ENCODE measurements around the gene WFDC5. TPM values are rescaled to one million over a fixed set of nuclear protein-coding genes. Genes with fewer than 3 reads are reported as not detected.
"Not testable (repeated sequence)": the region's sequence is repeated elsewhere in the genome, so short reads cannot be mapped to it uniquely, and the experiment has no call there.

The WFDC5 gene
- total and polyA plus RNA-seq, 3 experiments from 2014 or later, result not detected

DNA sequence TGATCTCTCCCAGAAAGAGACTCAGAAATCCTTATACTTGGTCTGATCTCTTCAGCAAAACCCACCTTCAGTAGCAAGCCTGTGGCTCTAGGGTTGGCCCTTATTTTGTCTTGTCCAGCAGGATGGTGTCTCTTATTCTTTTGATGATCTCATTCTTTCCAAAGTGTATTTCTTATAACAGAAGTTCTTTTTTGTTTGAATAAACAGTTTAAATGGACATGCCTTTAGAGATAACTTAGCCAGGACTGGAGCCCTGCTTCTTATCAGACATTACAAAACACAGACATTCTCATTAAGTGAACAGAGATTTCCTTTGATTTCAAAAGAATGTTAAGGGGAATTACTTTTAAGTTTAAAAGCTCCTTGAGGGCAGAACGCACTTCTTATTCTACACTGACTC lies 45.7 kb downstream of the WFDC5 start:
- Mint-ChIP-seq H3K27ac (peak overlapping the region in 4 of 8 donors; percentile 5 to 75 (median 16)), H3K9me3 (no peaks in the 10 kb centered on the region), H3K27me3 (no peaks in the 10 kb centered on the region), H3K4me3 (peak overlapping the region in 1 of 7 donors; percentile 25), H3K36me3 (peaks cover 3 to 85% (median 18%) of the 10 kb centered on the region in 3 donors), H3K4me1 (peaks cover 73 to 93% (median 87%) of the 10 kb centered on the region in 3 donors)
- no peak for DNase-seq
- ChIA-PET POLR2A (no interaction called here), CTCF (interaction anchor here (1.6 kb wide), 1 partner anchor 26 kb away, joined by 4 read pairs; no protein-coding TSS in a partner anchor)
- Histone ChIP-seq H3K27ac (ENCODE audit: low read depth, low read length) (no peak overlapping the region), H3K4me3 (ENCODE audit: low read length) (no peak overlapping the region), H3K27me3 (ENCODE audit: insufficient read depth, low read length, poor library complexity, severe bottlenecking) (no peaks in the 10 kb centered on the region), H3K9me3 (ENCODE audit: low read length) (no peaks in the 10 kb centered on the region), H3K4me1 (ENCODE audit: insufficient read depth, low read length) (peaks cover 45% of the 10 kb centered on the region), H3K36me3 (ENCODE audit: insufficient read depth, low read length) (peaks cover 39% of the 10 kb centered on the region)

DNA sequence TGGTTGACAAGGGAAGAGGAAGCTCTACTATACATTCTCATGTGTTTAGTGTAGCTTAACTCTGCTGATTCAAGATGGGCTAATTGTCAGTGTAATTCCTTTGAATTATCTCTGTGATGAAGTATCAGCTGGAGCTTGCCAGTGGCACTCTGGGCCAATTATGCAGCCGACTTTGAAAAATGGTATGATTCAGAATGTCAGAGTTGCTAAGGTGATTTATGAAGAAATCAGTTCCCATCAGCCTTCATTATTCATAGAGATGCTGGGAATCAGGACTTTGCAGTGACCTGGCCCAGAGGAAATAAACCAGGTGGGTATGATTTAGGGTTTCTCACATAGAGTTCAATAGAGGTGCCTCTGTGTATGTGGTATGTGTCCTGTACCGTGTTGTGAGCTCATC lies 47.4 kb downstream of the WFDC5 start:
- peaks cover 76 to 89% (median 89%) of the 10 kb centered on the region in 3 donors for H3K4me1 Mint-ChIP-seq
- peaks cover 8 to 79% (median 16%) of the 10 kb centered on the region in 3 donors for H3K36me3 Mint-ChIP-seq
- H3K4me3 ChIP-seq (ENCODE audit: low read length), result no peak overlapping the region
- ChIA-PET POLR2A (no interaction called here), CTCF (interaction anchor here (1.5 to 2.4 kb wide), 2 partner anchors 24 to 56 kb away, joined by 3 to 6 read pairs; no protein-coding TSS in a partner anchor)
- H3K9me3 Mint-ChIP-seq, result no peaks in the 10 kb centered on the region
- peaks cover 26% of the 10 kb centered on the region for H3K36me3 ChIP-seq (ENCODE audit: insufficient read depth, low read length)
- H3K4me3 Mint-ChIP-seq, result no peak overlapping the region
- H3K27ac ChIP-seq (ENCODE audit: low read depth, low read length), result no peak overlapping the region
- peak overlapping the region in 2 of 8 donors; percentile 3 to 52 for H3K27ac Mint-ChIP-seq
- no peaks in the 10 kb centered on the region for H3K27me3 ChIP-seq (ENCODE audit: insufficient read depth, low read length, poor library complexity, severe bottlenecking)
- H3K27me3 Mint-ChIP-seq, result no peaks in the 10 kb centered on the region
- no peak for DNase-seq
- H3K9me3 ChIP-seq (ENCODE audit: low read length), result no peaks in the 10 kb centered on the region
- peaks cover 48% of the 10 kb centered on the region for H3K4me1 ChIP-seq (ENCODE audit: insufficient read depth, low read length)

DNA sequence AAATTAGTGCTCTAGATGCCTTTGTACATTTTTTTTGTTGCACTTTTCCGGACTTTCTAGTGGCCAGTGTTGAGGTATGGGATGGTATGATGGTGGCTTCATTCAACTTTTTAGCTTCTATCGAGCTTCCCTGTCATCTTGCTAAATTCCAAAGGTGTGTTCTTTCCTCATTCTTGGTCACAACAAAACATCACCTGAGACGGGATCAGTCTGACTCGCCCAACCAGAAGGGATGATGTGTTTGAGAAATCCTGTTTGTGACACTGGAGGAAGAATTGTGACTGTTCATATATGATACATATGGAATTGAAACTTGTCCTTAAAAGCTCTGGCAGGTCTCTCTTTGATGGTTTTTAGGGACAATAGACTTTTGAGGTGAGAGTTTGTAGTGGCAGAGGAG lies 47.9 kb downstream of the WFDC5 start:
- H3K4me1 Mint-ChIP-seq, result peaks cover 77 to 88% (median 88%) of the 10 kb centered on the region in 3 donors
- no peaks in the 10 kb centered on the region for H3K27me3 Mint-ChIP-seq
- Histone ChIP-seq H3K4me3 (ENCODE audit: low read length) (no peak overlapping the region), H3K9me3 (ENCODE audit: low read length) (no peaks in the 10 kb centered on the region), H3K27ac (ENCODE audit: low read depth, low read length) (no peak overlapping the region), H3K4me1 (ENCODE audit: insufficient read depth, low read length) (peaks cover 48% of the 10 kb centered on the region), H3K27me3 (ENCODE audit: insufficient read depth, low read length, poor library complexity, severe bottlenecking) (no peaks in the 10 kb centered on the region), H3K36me3 (ENCODE audit: insufficient read depth, low read length) (peaks cover 26% of the 10 kb centered on the region)
- peaks cover 8 to 77% (median 19%) of the 10 kb centered on the region in 3 donors for H3K36me3 Mint-ChIP-seq
- H3K9me3 Mint-ChIP-seq, result no peaks in the 10 kb centered on the region
- CTCF ChIA-PET, result interaction anchor here (1.5 to 2.4 kb wide), 2 partner anchors 23 to 56 kb away, joined by 3 to 6 read pairs; no protein-coding TSS in a partner anchor
- no peak overlapping the region for H3K4me3 Mint-ChIP-seq
- POLR2A ChIA-PET, result no interaction called here
- DNase-seq, result no peak
- peak overlapping the region in 3 of 8 donors; percentile 3 to 30 (median 10) for H3K27ac Mint-ChIP-seq

DNA sequence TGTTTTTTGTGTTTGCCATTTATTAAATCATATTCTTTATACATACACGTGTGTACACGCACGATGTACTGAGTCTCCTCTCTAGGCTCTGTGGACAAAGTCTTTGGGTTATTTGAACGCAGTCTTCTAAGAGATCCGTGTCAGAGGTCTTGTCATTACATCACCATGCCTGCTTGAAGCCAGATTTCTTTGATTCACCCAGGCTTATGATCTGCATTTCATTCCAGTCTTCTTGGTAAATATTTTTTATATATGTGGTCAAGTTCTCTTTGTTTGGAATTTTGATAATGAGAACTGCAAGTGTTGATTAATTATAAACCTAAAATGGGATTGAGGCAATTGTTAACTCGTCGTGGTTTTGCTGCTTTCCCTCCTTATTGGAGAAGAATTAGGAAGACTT lies 48.6 kb downstream of the WFDC5 start:
- no peak for DNase-seq
- ChIA-PET POLR2A (no interaction called here), CTCF (interaction anchor here (2.4 kb wide), 1 partner anchor 23 kb away, joined by 6 read pairs; no protein-coding TSS in a partner anchor)
- Mint-ChIP-seq H3K27me3 (no peaks in the 10 kb centered on the region), H3K4me1 (peaks cover 79 to 90% (median 89%) of the 10 kb centered on the region in 3 donors), H3K4me3 (no peak overlapping the region), H3K27ac (peak overlapping the region in 4 of 8 donors; percentile 3 to 29 (median 10)), H3K9me3 (no peaks in the 10 kb centered on the region), H3K36me3 (peaks cover 8 to 76% (median 19%) of the 10 kb centered on the region in 3 donors)
- H3K27me3 ChIP-seq (ENCODE audit: insufficient read depth, low read length, poor library complexity, severe bottlenecking), result no peaks in the 10 kb centered on the region
- H3K9me3 ChIP-seq (ENCODE audit: low read length), result no peaks in the 10 kb centered on the region
- H3K4me1 ChIP-seq (ENCODE audit: insufficient read depth, low read length), result peaks cover 48% of the 10 kb centered on the region
- H3K4me3 ChIP-seq (ENCODE audit: low read length), result no peak overlapping the region
- peaks cover 26% of the 10 kb centered on the region for H3K36me3 ChIP-seq (ENCODE audit: insufficient read depth, low read length)
- H3K27ac ChIP-seq (ENCODE audit: low read depth, low read length), result no peak overlapping the region

DNA sequence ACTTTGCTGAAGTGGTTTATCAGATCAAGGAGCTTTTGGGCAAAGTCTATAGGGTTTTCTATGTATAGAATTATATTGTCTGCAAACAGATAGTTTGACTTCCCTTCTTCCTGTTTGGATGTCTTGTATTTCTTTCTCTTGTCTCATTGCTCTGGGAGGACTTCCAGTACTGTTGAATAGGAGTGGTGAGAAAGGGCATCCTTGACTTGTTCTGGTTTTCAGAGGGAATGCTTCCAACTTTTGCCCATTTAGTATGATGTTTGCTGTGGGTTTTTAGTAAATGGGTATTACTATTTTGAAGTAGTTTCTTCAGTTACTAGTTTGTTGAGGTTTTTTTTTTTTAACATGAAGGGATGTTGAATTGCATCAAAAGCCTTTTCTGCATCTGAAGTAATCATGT lies 50.2 kb downstream of the WFDC5 start:
- H3K9me3 Mint-ChIP-seq, result no peaks in the 10 kb centered on the region
- peaks cover 4 to 75% (median 13%) of the 10 kb centered on the region in 3 donors for H3K36me3 Mint-ChIP-seq
- peak overlapping the region in 5 of 7 donors; percentile 10 to 44 (median 38) for H3K4me3 Mint-ChIP-seq
- Histone ChIP-seq H3K27me3 (ENCODE audit: insufficient read depth, low read length, poor library complexity, severe bottlenecking) (no peaks in the 10 kb centered on the region), H3K36me3 (ENCODE audit: insufficient read depth, low read length) (peaks cover 32% of the 10 kb centered on the region), H3K27ac (ENCODE audit: low read depth, low read length) (no peak overlapping the region), H3K9me3 (ENCODE audit: low read length) (no peaks in the 10 kb centered on the region), H3K4me3 (ENCODE audit: low read length) (no peak overlapping the region), H3K4me1 (ENCODE audit: insufficient read depth, low read length) (peaks cover 35% of the 10 kb centered on the region)
- no peak for DNase-seq
- peak overlapping the region; percentile 1 to 70 (median 52) for H3K27ac Mint-ChIP-seq
- peaks cover 79 to 91% (median 90%) of the 10 kb centered on the region in 3 donors for H3K4me1 Mint-ChIP-seq
- ChIA-PET POLR2A (no interaction called here), CTCF (interaction anchor here (1.7 kb wide), 1 partner anchor 21 kb away, joined by 4 read pairs; no protein-coding TSS in a partner anchor)
- H3K27me3 Mint-ChIP-seq, result no peaks in the 10 kb centered on the region

DNA sequence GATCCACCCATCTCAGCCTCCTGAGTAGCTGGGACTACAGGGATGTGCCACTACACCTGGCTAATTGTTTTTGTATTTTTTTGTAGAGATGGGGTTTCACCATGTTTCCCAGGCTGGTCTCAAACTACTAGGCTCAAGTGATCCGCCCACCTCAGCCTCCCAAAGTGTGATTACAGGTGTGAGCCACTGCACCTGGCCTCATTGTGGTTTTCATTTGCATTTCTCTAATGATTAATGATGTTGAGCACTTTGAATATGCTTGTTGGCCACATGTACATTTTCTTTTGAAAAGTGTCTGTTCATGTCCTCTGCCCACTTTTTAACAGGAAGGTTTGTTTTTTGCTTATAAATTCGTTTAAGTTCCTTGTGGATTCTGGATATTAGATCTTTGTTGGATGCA lies 51.9 kb downstream of the WFDC5 start:
- H3K27ac ChIP-seq (ENCODE audit: low read depth, low read length); DNase-seq; H3K27me3 Mint-ChIP-seq; H3K27me3 ChIP-seq (ENCODE audit: insufficient read depth, low read length, poor library complexity, severe bottlenecking); POLR2A ChIA-PET; H3K4me3 ChIP-seq (ENCODE audit: low read length); H3K9me3 Mint-ChIP-seq; H3K9me3 ChIP-seq (ENCODE audit: low read length): not testable (repeated sequence)
- Histone ChIP-seq H3K4me1 (ENCODE audit: insufficient read depth, low read length) (peaks cover 42% of the 10 kb centered on the region), H3K36me3 (ENCODE audit: insufficient read depth, low read length) (peaks cover 25% of the 10 kb centered on the region)
- Mint-ChIP-seq H3K36me3 (peaks cover 4 to 75% (median 10%) of the 10 kb centered on the region in 3 donors), H3K4me3 (peak overlapping the region in 3 of 7 donors; percentile 24 to 52 (median 47)), H3K4me1 (peaks cover 78 to 88% (median 88%) of the 10 kb centered on the region in 3 donors), H3K27ac (peak overlapping the region in 4 of 8 donors; percentile 35 to 53 (median 48))
- CTCF ChIA-PET, result interaction anchor here (1.7 kb wide), 2 partner anchors 19 kb away, joined by 4 to 8 read pairs; no protein-coding TSS in a partner anchor

DNA sequence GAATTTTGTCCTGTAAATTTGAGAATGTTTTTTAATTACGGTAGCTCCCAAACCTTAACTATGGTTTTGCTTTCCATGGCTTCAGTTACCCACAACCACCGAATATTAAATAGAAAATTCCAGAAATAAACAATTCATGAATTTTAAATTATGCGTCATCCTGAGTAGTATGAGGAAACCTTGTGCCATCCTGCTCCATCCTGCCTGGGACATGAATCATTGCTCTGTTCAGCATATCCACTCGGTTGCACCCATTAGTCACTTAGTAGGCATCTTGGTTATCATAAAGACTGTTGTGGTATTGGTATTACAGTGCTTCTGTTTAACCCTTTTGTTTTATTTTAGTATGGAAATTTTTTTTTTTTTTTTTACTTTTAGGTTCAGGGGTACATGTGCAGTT lies 53.7 kb downstream of the WFDC5 start:
- H3K4me3 ChIP-seq (ENCODE audit: low read length), result no peak overlapping the region
- H3K4me1 ChIP-seq (ENCODE audit: insufficient read depth, low read length), result peaks cover 31% of the 10 kb centered on the region
- CTCF ChIA-PET, result interaction anchor here (1.7 kb wide), 1 partner anchor 17 kb away, joined by 8 read pairs; no protein-coding TSS in a partner anchor
- no peak overlapping the region for H3K4me3 Mint-ChIP-seq
- H3K27ac ChIP-seq (ENCODE audit: low read depth, low read length), result no peak overlapping the region
- peak overlapping the region in 3 of 8 donors; percentile 23 to 48 (median 24) for H3K27ac Mint-ChIP-seq
- H3K27me3 ChIP-seq (ENCODE audit: insufficient read depth, low read length, poor library complexity, severe bottlenecking), result no peaks in the 10 kb centered on the region
- H3K27me3 Mint-ChIP-seq, result no peaks in the 10 kb centered on the region
- no peaks in the 10 kb centered on the region for H3K9me3 Mint-ChIP-seq
- POLR2A ChIA-PET, result no interaction called here
- peaks cover 5 to 74% (median 16%) of the 10 kb centered on the region in 3 donors for H3K36me3 Mint-ChIP-seq
- peaks cover 74 to 86% (median 86%) of the 10 kb centered on the region in 3 donors for H3K4me1 Mint-ChIP-seq
- peaks cover 22% of the 10 kb centered on the region for H3K36me3 ChIP-seq (ENCODE audit: insufficient read depth, low read length)
- no peaks in the 10 kb centered on the region for H3K9me3 ChIP-seq (ENCODE audit: low read length)
- no peak for DNase-seq

DNA sequence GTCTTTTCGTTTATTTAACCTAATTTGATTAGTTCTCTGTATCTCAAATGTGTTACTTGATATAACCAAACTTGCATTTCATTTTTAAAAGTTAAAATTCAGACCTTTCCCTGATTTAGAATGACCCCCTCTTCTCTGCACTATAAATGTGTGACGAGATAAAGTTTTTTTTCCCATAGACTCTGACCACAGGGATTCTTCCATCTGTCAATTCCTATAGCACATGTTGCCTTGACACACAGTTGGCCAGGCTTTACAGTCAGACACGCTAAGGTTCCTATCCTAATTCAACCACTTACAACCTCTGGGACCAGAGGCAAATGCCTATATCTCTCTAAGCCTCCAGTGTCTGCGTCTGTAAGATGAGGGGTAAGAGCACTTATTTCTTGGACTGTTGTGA lies 54.7 kb downstream of the WFDC5 start:
- no peak overlapping the region for H3K4me3 ChIP-seq (ENCODE audit: low read length)
- H3K27me3 ChIP-seq (ENCODE audit: insufficient read depth, low read length, poor library complexity, severe bottlenecking), result no peaks in the 10 kb centered on the region
- no peaks in the 10 kb centered on the region for H3K9me3 ChIP-seq (ENCODE audit: low read length)
- ChIA-PET POLR2A (no interaction called here), CTCF (interaction anchor here (1.2 kb wide), 1 partner anchor 17 kb away, joined by 4 read pairs; no protein-coding TSS in a partner anchor)
- H3K4me1 ChIP-seq (ENCODE audit: insufficient read depth, low read length), result peaks cover 29% of the 10 kb centered on the region
- no peak for DNase-seq
- Mint-ChIP-seq H3K4me1 (peaks cover 76 to 87% (median 87%) of the 10 kb centered on the region in 3 donors), H3K4me3 (peak overlapping the region in 1 of 7 donors; percentile 25), H3K27me3 (no peaks in the 10 kb centered on the region), H3K9me3 (no peaks in the 10 kb centered on the region), H3K27ac (peak overlapping the region in 7 of 8 donors; percentile 4 to 84 (median 24)), H3K36me3 (peaks cover 8 to 77% (median 18%) of the 10 kb centered on the region in 3 donors)
- H3K36me3 ChIP-seq (ENCODE audit: insufficient read depth, low read length), result peaks cover 24% of the 10 kb centered on the region
- H3K27ac ChIP-seq (ENCODE audit: low read depth, low read length), result no peak overlapping the region
